A549 treated with AZD9567 at 1 μM for 4 hours (cell line): ENCODE results near the gene LPIN2. TPM values are rescaled to one million over a fixed set of nuclear protein-coding genes. Genes with fewer than 3 reads are reported as not detected.

Experiments used
- total RNA-seq: library from RNA; stranded (reverse); fragments of 200-300 nt; extraction: Qiagen RNA extraction; gene quantifications from 5 replicates; pipeline ENCODE4 v1.2.3, GENCODE V29; 2022; ENCODE audit not compliant: insufficient read depth

The LPIN2 gene
- 13.2 to 19.7 TPM (median 18.2 TPM) in 5 replicates for total RNA-seq

GRCh38 chr18:3013024-3013804 is at the start of gene LPIN2:
Gene LPIN2 (minus strand): TSS chr18:3013144. CDS start chr18:2960840, 52,304 bp downstream.

Other genes with a start within 250 kb of the LPIN2 start
- gene EMILIN2, start 166.1 kb downstream of the LPIN2 start, total RNA-seq, result 3.9 to 13.3 TPM (median 12.8 TPM) in 5 replicates
- 0.05 to 0.08 TPM (median 0.06 TPM) in 4 of 5 replicates, not detected in the other for gene MYOM1, start 206.8 kb upstream of the LPIN2 start, total RNA-seq
- gene MYL12A, start 234.7 kb upstream of the LPIN2 start, total RNA-seq, result 295 to 354 TPM (median 339 TPM) in 5 replicates
- gene MYL12B, start 249.0 kb upstream of the LPIN2 start, total RNA-seq, result 358 to 414 TPM (median 405 TPM) in 5 replicates